Mucosa of descending colon (tissue), 3 donors: ENCODE measurements around the gene B3GNT7. TPM values are rescaled to one million over a fixed set of nuclear protein-coding genes. Genes with fewer than 3 reads are reported as not detected.

Experiments
- ATAC-seq: fragments of 200-7000 bp; cut with Tn5 transposase; one replicate; pipeline ENCODE4 v1.9.1; 2020; ENCODE audit warnings: mild to moderate bottlenecking, moderate library complexity
- DNase-seq, 3 donors: peaks; one replicate each; pipeline ENCODE4 v3.0.0-alpha.2; 2020
- H3K36me3 ChIP-seq: fragments of 200-600 bp; one replicate; pipeline ENCODE4 v1.8.0; 2021; ENCODE audit warnings: low read depth, mild to moderate bottlenecking
- H3K4me1 ChIP-seq: fragments of 200-600 bp; one replicate; pipeline ENCODE4 v1.8.0; 2021; ENCODE audit warnings: low read depth, mild to moderate bottlenecking
- H3K4me3 ChIP-seq: fragments of 200-600 bp; one replicate; pipeline ENCODE4 v1.8.0; 2021; ENCODE audit warnings: mild to moderate bottlenecking
- H3K9me3 ChIP-seq: fragments of 200-600 bp; one replicate; pipeline ENCODE4 v1.8.0; 2021; ENCODE audit warnings: mild to moderate bottlenecking
- CTCF ChIP-seq: fragments of 200-600 bp; IDR thresholded peaks from one replicate; pipeline ENCODE4 v1.8.0; 2022; ENCODE audit warnings: antibody characterized with exemption, mild to moderate bottlenecking
- intact Hi-C, 2 donors: fragments of 100-400 bp; cut with DNase I in 1 of 2; cut with micrococcal nuclease in 1 of 2; formaldehyde crosslinking; loops; one replicate each; pipeline versions ENCODE4 v1.11.0 to v1.11.1; 2022; cut with DNase I, micrococcal nuclease
- total RNA-seq, 3 donors: library from RNA; stranded (reverse); fragmentation: NEBNext Ultra II Directional in 2 of 3; extraction: Animal tissue kit (Norgen Biotek cat#: 25700) in 2 of 3; gene quantifications; one replicate each; pipeline versions ENCODE4 v1.2.1 to v1.2.4, GENCODE V29; 2021 to 2023
- donor health status: DM: no; HTN: no; CAD: no; lungs with moderate emphysema.
- donor health status: DM: no; HTN: no; CAD: no.
- donor health status: DM: no; HTN: yes; CAD: no.

The B3GNT7 gene
- total RNA-seq, 3 donors from 2014 or later: 77.7 to 330 (median 149) TPM

- no peak for ATAC-seq
- no peak for TF ChIP-seq CTCF
- intact Hi-C loops: loop anchor here (10.0 kb wide), 3 partner anchors 124 to 314 kb away; no protein-coding TSS in a partner anchor
Observed at GRCh38 chr2:231418820-231419640, 23.5 kb downstream of the B3GNT7 start.

GRCh38 chr2:231421051-231421580 is 25.6 kb downstream of the B3GNT7 start:
- H3K4me1 ChIP-seq: no peaks in the 10 kb centered on the region
- intact Hi-C loops: no loop called here
- no peak overlapping the region for H3K4me3 ChIP-seq
- TF ChIP-seq CTCF: no peak
- DNase-seq: no peak
- no peaks in the 10 kb centered on the region for H3K9me3 ChIP-seq
- no peak for ATAC-seq
- H3K36me3 ChIP-seq: no peaks in the 10 kb centered on the region

More at GRCh38 chr2:231418820-231419640, 23.5 kb downstream of the B3GNT7 start:
- H3K9me3 ChIP-seq: no peaks in the 10 kb centered on the region
- H3K36me3 ChIP-seq: no peaks in the 10 kb centered on the region
- peaks cover 5% of the 10 kb centered on the region for H3K4me1 ChIP-seq
- DNase-seq: no peak
- no peak overlapping the region for H3K4me3 ChIP-seq

GRCh38 chr2:231422056-231422455 is 26.5 kb downstream of the B3GNT7 start:
- ATAC-seq (no peak), DNase-seq (no peak)
- TF ChIP-seq CTCF: no peak
- Histone ChIP-seq H3K4me3 (no peak overlapping the region), H3K36me3 (no peaks in the 10 kb centered on the region), H3K9me3 (no peaks in the 10 kb centered on the region), H3K4me1 (no peaks in the 10 kb centered on the region)
- intact Hi-C loops: no loop called here

- no peak for DNase-seq
- no peak overlapping the region for H3K4me3 ChIP-seq
- H3K4me1 ChIP-seq: no peaks in the 10 kb centered on the region
- no peak for TF ChIP-seq CTCF
- ATAC-seq: no peak
- H3K9me3 ChIP-seq: no peaks in the 10 kb centered on the region
- intact Hi-C loops: no loop called here
- no peaks in the 10 kb centered on the region for H3K36me3 ChIP-seq
Observed at GRCh38 chr2:231423176-231423575, 27.7 kb downstream of the B3GNT7 start.

GRCh38 chr2:231425291-231425810 is 29.8 kb downstream of the B3GNT7 start:
- Histone ChIP-seq H3K4me1 (no peaks in the 10 kb centered on the region), H3K36me3 (no peaks in the 10 kb centered on the region), H3K4me3 (no peak overlapping the region), H3K9me3 (no peaks in the 10 kb centered on the region)
- DNase-seq (no peak), ATAC-seq (peak; percentile 7)
- intact Hi-C loops: no loop called here
- no peak for TF ChIP-seq CTCF
